NT2/D1 (cell line): ENCODE data around the gene HSBP1.

Experiments
- DNase-seq: peaks from one replicate; pipeline ENCODE4 v3.0.0-alpha.2; 2011; ENCODE audit warnings: low read depth, low spot score
- H3K27me3 ChIP-seq: 2 replicates; pipeline ENCODE4 v1.6.0; 2011; ENCODE audit warnings: mild to moderate bottlenecking; ENCODE audit not compliant: insufficient read length, insufficient read depth
- H3K36me3 ChIP-seq: 2 replicates; pipeline ENCODE4 v1.6.1; 2011; ENCODE audit warnings: mild to moderate bottlenecking, low read length, mixed read lengths; ENCODE audit not compliant: insufficient read depth, insufficient read length
- H3K4me1 ChIP-seq: 2 replicates; pipeline ENCODE4 v1.5.1; 2011; ENCODE audit not compliant: insufficient read depth, insufficient read length
- H3K4me3 ChIP-seq: 2 replicates; pipeline ENCODE4 v1.5.1; 2011; ENCODE audit warnings: low read depth; ENCODE audit not compliant: insufficient read length
- H3K9ac ChIP-seq: 2 replicates; pipeline ENCODE4 v1.6.0; 2011; ENCODE audit warnings: low read depth; ENCODE audit not compliant: insufficient read length
- H3K9me3 ChIP-seq: 2 replicates; pipeline ENCODE4 v1.5.1; 2011; ENCODE audit warnings: mild to moderate bottlenecking, low read length; ENCODE audit not compliant: insufficient read depth
- SUZ12 ChIP-seq: IDR thresholded peaks from 2 replicates; pipeline ENCODE4 v1.6.1; 2011; ENCODE audit not compliant: insufficient read length, insufficient read depth; ENCODE audit errors: extremely low read depth
- YY1 ChIP-seq: IDR thresholded peaks from 2 replicates; pipeline ENCODE4 v1.6.1; 2011; ENCODE audit not compliant: insufficient read length, insufficient read depth
- ZNF274 ChIP-seq: IDR thresholded peaks from 2 replicates; pipeline ENCODE4 v1.6.1; 2011; ENCODE audit warnings: mild to moderate bottlenecking, low read depth, low read length

The HSBP1 gene

GRCh38 chr16:83863682-83864081 lies 55.9 kb downstream of the HSBP1 start:
- H3K4me3 ChIP-seq = no peak overlapping the region
- H3K4me1 ChIP-seq = no peaks in the 10 kb centered on the region

More at GRCh38 chr16:83863682-83864081, 55.9 kb downstream of the HSBP1 start:
- Histone ChIP-seq H3K9me3 (peaks cover 5% of the 10 kb centered on the region; the same call in 1 of the 2 replicates), H3K9ac (no peak overlapping the region), H3K36me3 (no peaks in the 10 kb centered on the region), H3K27me3 (no peaks in the 10 kb centered on the region)
- TF ChIP-seq ZNF274 (no peak), SUZ12 (no peak), YY1 (no peak)
- DNase-seq = no peak
